ENCODE data around the gene PWWP2B.

DNA sequence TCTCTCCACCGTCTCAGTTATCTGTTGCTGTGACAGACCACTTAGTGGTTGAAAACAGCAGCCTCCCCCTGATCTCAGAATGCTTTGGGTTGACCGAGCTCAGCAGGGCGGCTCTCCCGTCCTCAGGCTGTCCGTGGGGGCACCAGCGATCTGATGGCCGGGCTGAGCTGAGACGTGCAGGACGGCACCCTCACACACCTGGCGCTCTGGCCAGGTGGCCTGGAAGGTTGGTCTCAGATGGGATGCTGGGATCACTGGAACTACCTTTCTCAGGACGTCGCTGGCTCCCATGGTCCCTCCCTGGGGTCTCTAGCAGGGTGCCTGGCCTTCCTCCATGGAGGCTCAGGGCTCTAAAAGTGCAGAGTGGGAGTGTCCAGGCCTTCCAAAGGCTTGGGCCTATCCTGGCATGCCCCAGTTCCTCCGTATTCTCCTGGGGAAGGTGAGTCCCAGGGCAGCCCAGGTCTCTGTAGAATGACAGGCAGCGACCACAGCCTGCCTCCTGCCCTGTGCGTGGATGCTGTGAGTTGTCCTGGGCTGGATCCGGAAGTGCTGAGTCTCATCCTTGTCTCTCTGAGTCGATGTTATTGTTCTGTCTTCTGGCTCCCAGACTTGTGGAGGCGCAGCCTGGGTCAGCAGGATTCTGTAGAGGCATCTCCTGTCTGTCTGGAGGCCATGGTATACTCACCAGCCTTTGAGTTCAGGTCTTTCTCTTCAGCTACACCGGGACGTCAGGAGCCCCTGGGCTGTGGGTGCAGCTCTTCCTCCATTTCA lies 12.2 kb upstream of the PWWP2B start:
- TF ChIP-seq, protein P1, sequence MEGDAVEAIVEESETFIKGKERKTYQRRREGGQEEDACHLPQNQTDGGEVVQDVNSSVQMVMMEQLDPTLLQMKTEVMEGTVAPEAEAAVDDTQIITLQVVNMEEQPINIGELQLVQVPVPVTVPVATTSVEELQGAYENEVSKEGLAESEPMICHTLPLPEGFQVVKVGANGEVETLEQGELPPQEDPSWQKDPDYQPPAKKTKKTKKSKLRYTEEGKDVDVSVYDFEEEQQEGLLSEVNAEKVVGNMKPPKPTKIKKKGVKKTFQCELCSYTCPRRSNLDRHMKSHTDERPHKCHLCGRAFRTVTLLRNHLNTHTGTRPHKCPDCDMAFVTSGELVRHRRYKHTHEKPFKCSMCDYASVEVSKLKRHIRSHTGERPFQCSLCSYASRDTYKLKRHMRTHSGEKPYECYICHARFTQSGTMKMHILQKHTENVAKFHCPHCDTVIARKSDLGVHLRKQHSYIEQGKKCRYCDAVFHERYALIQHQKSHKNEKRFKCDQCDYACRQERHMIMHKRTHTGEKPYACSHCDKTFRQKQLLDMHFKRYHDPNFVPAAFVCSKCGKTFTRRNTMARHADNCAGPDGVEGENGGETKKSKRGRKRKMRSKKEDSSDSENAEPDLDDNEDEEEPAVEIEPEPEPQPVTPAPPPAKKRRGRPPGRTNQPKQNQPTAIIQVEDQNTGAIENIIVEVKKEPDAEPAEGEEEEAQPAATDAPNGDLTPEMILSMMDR (IDR thresholded peaks at IDR 0.05), result no peak
- TF ChIP-seq EP300 (IDR thresholded peaks at IDR 0.05), result no peak

All from sigmoid colon (tissue), 4 donors.